Measurements from ENCODE around the gene MAP3K14.

GRCh38 chr17:45335721-45336120 lies 18.9 kb upstream of the MAP3K14 start:
- TF ChIP-seq CTCF (IDR thresholded peaks at IDR 0.05; ENCODE audit: low read depth, low read length, poor library complexity, severe bottlenecking) (no peak), EZH2phosphoT487 (IDR thresholded peaks at IDR 0.05; ENCODE audit: borderline replicate concordance, low read length) (no peak)

Measured in DOHH2 (cell line).